HG03460 (cell line): Measurements from ENCODE around the gene FBXO5.
"Not testable (repeated sequence)": the region's sequence is repeated elsewhere in the genome, so short reads cannot be mapped to it uniquely, and the experiment has no call there.

Experiments used
- ATAC-seq: cut with Tn5 transposase; IDR thresholded peaks from one replicate; pipeline ENCODE4 v1.9.1; 2021; ENCODE audit not compliant: unreplicated experiment

FBXO5 gene, protein sequence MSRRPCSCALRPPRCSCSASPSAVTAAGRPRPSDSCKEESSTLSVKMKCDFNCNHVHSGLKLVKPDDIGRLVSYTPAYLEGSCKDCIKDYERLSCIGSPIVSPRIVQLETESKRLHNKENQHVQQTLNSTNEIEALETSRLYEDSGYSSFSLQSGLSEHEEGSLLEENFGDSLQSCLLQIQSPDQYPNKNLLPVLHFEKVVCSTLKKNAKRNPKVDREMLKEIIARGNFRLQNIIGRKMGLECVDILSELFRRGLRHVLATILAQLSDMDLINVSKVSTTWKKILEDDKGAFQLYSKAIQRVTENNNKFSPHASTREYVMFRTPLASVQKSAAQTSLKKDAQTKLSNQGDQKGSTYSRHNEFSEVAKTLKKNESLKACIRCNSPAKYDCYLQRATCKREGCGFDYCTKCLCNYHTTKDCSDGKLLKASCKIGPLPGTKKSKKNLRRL

DNA sequence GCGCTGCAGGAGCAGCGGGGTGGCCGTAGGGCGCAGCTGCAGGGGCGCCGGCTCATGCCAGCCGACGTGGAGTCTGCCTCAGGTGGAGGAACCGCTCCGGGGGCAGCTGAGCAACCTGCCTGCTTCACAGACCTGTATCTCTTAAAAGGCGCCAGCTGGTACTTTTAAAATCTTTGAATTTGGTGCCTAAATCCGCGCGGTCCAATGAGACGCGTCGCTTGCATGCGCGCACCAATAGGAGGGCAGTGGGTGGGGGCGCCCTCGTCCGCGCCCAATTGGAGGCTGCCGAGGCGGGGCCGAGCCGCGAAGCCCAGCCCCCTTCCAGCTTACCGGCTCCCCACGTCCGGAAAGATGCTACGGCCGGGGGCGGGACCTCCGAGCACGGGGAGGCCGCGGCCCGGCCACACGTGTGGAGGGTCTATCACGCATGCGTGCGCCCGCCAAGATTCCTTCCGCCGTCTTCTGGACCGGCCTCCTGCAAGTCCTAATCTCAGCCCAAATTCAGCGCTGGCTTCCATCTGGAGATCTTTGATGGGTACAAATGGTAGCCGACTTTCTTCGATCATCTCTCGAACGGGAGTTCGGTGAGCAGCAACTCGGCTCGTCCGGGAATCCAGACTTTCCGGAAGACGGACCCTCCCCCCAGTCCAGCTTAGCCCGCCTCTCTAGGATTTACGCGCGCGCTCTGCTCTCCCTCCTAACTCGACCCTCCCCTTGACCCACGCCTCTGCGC lies at the start of gene FBXO5:
FBXO5 (minus strand) TSS at position 138 of the 733 bp plus-strand sequence; CDS start at position 56, 82 bp downstream.
- ATAC-seq, result peak; percentile 81

DNA sequence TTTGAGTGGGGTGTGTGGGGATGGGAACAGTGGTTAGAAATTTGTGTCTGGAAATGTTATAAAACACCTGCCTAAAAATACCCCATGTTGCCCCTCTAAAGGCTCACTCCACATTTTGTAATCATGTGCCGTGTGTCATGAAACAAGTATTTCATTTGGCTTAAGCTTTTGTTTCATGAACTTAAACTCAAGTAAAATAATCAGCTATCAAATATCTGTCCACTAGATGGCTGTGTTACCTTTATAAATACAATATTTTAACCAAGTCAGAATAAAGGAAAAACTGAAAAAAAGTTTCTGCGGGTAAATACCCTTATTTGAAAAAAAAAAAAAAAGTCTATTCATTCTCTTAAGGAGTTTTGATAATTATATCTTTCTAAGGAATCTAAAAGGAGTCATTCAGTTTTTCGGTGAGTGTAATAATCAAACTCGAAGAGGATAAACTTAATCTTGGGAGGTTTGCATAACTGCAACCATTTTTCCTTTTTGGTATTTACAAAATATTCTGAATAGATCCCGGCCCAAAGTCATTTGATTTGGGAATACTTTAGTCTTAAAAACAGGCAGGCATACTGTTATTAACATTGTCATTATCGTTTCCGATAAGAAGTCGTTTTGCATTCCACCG lies 49.5 kb upstream of the FBXO5 start:
- ATAC-seq, result peak; percentile 65

DNA sequence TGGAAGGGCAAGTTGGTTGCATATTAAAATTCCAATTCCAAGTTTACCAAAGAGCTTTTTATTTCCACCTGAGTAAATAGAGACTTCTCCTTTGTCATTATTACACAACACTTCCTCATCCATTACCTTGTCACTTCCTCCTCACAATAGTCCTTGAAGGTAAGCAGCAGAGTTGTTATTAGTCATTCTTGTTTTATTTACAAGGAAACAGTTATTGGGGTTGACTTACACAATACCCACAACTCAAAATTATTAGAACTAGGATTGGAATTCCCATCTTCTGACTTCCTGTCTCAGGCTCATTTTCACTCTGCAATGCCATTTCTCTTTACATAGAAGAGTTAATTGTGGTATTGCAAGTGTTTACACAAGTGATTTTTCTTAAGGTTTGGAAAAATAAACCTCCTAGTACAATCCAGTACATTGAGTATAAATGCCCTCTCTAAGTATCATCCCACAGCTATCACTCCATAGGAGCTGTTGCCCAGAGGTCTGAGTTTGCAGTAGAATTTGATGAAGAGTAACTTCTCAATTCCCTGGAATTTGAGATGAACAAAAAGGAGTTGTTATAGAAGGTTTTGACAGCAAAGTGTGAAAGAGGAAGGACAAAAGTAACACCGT lies 48.6 kb upstream of the FBXO5 start:
- no peak for ATAC-seq

DNA sequence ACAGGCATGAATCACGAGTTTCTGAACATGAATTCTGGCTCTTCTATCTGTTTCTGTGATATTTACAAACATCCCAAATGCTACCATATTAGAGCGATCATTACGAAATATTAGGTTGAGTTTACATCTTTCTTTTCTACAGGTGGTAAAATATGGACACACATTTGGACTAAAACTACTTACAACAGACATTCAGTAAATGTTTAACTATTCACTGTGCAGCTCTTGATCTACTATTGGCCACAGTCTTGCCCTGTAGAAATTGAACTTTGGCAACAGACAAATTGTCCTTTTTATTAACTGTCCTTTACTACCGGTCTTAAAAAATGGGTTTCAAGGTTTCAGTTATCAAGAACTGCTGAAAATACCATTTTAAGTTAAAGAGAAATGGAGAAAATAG lies 46.1 kb upstream of the FBXO5 start:
- ATAC-seq, result no peak

DNA sequence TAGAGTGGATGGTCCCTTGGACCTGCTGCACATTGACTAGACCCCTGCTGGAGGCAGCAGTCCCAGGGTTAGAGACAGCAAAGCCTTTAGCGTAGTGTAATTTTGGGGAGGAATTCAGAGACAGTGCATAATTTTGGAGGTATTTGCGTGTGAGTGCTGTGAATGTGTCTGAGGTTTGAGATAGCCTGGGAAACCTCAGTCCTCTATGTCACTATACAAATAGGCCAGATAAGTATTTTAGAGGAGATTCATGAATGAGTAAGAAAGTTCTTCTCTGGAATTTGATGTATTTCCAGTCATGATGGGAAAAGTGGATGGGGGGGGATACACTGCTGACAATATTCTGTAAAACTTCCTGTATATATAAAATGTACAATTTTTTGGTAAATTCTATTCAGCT lies 45.4 kb upstream of the FBXO5 start:
- no peak for ATAC-seq

DNA sequence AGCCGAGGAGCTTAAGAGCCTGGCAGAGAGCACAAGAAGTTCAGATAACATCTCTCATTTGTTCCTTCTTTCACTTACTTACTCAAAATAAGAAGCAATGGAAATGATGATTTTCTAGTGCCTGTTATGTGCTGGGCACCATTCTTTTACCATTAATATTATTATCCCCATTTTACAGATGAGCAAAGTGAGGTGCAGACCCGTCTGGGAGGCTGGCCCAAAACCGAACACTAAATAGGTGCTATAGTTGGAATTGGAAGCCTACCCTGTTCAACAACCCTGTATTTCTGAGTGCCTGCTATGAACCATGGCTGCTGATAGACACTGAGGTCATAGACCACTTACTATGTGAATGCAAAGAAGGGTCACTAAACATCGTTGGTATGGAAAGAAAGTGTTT lies 44.6 kb upstream of the FBXO5 start:
- ATAC-seq, result no peak

DNA sequence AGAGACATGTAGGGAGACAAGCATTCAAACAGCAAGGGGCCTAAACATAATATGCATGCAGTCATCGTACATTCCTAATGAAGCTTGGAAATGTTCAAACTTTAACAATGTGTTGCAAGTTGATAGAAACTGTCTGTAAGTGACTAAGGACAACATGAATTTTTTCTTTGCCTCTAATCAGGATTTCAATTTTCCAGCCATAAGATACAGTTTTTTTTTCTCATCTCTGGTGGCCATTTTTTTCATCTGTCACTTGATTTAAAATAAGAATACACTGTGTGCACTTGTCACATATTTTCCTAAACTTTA lies 41.8 kb upstream of the FBXO5 start:
- no peak for ATAC-seq

DNA sequence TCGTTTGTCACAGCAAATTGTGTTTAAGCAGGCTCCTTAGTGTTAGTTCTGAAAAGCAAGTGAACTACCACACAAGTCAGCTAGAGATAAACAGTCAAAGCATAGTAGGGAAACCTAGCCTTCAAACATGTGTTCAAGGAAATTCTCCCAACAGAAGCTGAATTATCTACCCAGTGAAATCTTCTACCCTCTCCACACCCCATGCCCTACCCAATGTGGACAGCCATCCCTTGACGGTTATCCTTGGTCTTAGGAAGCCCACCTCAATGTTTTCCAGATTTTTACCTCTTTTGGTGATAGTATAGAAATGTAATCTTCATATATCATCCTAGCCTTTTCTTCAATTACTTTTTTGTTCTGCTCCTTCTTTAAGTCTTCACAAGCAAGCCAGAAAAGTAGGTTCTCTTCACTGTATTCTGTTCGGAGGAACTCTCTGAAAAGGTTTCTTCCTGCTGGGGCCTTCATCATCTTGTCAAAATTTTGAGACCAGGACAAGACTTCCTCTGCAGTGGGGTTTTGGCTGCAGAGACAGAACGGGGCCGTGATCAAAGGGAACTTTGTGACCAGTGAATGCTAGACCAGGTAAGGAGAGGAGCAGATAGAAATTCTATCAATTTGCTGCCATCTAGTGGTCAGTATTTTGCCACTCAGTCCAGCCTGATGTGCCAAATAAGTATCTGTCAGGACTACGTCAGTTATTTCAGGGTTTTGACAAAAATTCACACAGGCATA lies 41.3 kb upstream of the FBXO5 start:
- peak; percentile 99 for ATAC-seq

DNA sequence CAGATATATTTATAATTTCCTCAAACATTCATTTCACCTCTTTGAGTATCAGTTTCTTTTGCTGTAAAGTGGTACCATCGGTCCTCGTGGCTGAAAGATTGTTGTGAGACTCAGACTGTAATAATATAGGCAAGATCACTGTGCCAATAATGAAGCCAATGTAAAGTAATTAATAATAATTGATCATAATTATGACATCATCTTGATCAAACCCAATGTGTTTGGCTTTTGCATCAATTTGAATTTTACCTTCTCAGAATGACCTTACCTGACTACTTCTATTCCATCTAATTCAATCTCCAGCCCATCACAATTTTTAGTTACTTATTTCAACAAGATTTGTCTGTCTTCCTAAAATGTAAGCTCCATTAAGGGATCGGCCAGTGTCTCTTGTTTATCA lies 35.5 kb upstream of the FBXO5 start:
- ATAC-seq, result no peak

DNA sequence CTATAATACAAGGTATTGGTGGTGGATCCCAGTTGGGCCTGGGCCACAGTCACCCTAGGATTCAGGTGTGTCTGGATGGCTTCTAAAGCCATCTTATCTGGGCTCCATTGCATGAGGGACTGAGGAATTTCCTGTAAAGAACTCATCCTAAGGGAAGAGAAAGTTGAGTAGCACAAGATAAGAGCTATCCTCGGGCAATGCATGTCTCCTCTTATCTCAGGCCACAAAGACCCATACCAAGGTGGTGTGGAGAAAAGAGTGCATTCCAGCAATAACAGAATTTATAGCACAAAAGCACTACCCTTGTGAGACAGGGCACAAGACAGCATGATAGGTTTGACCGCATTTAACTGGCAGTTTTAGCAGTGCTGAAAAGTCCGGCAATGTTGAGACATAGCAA lies 34.0 kb upstream of the FBXO5 start:
- no peak for ATAC-seq

DNA sequence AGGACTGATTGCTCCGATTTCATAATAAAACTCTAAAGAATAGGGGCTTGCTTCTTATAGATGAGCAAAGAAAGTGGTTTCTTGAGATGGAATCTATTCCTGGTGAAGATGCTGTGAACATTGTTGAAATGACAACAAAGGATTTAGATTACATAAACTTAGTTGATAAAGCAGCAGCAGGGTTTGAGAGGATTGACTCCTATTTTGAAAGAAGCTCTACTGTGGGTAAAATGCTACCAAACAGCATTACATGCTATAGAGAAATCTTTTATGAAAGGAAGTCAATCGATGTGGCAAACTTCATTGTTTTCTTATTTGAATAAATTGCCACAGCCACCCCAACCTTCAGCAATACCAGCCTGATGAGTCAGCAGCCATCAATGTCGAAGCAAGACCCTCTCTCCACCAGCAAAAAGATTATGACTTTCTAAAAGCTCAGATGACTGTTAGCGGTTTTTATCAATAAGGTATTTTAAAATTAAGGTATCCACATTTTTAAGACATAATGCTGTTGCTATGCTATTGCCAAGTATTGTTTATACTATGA lies 32.3 kb upstream of the FBXO5 start:
- ATAC-seq, result no peak

DNA sequence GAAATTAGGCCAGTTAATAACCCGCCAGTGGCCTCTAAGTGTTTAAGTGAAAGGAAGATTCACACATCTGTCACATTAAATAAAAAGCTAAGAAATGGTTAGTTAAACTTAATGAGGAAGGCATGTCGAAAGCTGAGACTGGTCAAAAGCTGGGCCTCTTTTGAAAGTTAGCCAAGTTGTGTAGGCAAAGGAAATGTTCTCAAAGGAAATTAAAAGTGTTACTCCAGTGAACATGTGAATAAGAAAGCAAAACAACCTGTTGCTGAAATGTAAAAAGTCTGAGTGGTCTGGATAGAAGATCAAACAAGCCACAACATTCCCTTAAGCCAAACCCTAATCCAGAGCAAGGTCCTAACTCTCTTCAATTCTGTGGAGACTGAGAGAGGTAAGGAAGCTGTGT lies 30.6 kb upstream of the FBXO5 start:
- no peak for ATAC-seq

DNA sequence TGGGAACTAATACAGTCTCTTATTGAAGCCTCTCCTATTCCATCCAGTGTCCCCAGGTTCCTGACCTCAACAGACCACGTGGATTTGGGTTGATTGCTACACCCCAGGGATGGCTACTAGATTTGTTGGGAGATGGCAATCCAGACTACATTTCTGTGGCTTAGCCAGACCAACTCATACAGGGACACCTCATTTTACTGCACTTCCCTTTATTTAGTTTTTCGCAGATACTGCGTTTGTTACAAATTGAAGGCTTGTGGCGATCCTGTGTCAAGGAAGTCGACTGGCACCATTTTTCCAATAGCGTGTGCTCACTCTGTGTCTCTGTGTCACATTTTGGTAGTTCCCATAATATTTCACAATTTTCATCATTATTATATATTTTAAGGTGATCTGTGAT lies 30.0 kb upstream of the FBXO5 start:
- ATAC-seq, result no peak

DNA sequence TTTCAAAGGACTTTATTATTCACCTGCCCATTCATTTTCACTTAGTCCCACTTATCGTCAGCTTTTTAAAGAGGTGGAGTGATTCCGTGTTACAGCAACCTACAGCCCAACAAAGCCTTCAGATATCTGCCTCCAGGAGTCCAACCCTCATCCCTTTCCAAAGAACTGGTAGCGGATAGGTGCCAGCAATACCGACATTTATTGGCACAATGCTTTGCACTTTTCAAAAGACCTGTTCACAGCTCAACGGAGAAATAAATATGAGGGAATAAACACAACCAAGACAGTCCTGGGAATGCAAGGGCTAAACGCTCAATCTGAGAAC lies 20.5 kb upstream of the FBXO5 start:
- ATAC-seq, result peak; percentile 0

DNA sequence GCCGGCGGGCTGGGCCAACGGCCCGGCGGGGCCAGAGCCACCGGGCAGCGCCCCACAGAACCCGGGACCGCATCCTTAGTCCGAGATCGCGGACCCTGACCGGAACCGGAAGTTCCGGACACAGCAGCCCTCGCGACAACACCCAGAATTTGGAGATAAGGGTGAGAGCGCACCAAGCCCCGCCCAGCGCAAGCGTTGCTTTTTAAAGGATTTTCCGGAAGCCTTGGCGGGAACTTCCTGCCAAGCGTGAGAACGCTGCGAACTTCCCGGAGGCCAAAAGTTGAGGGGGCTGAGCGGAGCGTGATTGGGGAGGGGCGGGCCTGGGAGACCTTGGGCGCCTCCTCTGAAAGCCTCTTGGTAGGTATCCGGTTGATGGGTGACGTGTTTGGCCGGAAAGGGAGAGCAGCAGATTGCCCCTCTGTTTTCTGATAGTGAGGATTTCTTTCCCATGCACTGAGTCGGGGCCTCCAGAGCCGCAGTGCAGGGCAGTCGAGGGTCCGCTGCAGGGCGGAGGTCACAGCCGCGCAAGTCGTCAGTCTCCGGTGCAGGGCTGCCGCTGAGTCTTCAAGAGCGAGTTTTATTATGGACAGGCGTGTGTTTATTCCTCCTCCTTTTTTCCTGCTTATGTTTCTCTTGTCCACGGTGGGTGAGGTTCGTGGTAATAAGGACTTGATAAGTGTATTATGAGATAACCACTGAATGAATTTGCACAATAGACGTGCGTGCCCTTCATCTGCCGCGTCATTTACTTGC lies 19.9 kb upstream of the FBXO5 start, which contains the start of gene MTRF1L:
MTRF1L (minus strand) TSS at position 97 of the 753 bp plus-strand sequence; CDS start at position 73, 24 bp downstream.
- peak; percentile 94 for ATAC-seq

DNA sequence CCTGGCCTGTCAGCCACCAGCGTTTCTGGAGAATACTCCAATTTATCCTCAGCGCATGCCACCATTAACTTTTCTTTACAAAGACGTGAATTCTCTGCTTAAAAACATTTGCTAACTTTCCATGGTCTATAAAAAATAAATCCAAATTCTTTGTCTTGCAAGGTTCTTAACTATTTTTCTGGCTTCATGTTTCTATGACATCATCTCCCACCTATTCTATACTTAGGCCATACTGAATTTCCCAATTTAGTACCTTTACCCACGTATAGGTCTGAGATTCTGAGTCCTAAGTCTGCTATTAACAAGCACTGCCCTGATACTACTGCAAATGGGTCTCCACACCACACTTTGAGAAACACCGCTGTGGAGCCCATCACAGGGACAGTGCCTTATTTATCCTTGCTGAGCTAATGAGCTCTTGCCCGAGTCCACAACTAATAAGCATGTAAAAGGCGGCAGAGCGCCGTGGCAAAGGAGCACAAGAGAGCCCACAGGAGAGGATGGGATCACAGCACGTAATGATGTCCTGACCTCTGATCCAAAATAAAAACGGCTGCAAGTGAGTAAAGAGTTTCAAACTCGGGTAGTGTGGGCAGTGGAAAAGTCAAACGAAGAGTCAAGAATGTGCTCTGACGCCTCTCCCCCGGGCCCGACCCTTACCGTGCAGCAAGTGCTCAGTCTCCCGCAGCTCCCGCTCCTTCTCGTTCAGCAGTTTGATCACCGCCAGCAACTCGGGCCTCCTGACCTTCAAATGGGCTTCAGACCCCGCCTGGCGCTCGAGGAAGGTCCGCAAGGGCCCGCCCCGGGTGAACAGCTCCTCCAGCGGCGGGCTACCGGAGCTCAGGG lies 19.1 kb upstream of the FBXO5 start:
- ATAC-seq, result peak; percentile 26

DNA sequence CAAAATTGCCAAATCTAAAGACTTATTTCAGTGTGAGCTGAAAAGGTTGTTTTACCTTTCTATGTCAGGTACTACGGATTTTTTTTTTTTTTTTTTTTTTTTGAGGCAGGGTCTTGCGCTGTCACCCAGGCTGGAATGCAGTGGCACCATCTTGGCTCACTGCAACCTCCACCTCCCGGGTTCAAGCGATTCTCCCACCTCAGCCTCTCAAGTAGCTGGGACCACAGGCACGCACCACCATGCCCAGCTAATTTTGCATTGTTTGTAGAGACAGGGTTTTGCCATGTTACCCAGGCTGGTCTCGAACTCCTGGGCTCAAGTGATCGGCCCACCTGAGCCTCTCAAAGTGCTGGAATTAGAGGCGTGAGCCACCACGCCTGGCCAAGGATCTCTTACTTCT lies 17.9 kb upstream of the FBXO5 start:
- not testable (repeated sequence) for ATAC-seq

DNA sequence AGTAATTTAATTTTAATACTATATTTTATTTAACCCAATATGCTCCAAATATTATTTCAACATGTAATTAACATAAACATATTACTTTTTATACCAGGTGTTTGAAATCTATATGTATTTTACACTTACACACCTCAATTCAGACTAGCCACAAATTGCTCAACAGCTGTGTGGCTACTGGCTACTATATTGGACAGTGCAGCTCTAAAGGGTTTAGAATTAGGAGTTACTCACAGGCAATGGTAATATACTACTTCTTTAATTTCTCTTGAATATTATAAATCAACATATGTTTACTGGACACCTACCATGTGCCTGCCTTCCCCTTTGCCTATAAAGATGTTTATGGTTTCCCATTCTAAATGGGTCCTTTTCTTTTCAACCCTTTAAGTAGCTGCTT lies 17.4 kb upstream of the FBXO5 start:
- no peak for ATAC-seq

DNA sequence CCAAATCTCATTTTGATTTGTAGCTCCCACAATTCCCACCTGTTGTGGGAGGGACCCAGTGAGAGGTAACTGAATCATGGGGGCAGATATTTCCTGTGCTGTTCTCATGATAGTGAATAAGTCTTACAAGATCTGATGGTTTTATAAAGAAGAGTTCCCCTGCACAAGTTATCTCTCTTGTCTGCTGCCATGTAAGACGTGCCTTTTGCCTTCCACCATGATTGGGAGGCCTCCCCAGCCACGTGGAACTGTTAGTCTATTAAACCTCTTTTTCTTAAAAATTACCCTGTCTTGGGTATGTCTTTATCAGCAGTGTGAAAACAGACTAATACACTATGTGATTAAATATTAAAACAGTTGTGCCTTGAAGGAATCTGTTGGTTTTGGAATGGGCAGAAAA lies 16.7 kb upstream of the FBXO5 start:
- not testable (repeated sequence) for ATAC-seq
